DOHH2 (cell line): ENCODE results near the gene P2RY6.
A peak's percentile ranks its signal among the peaks of the same experiment; 100 is the strongest.

Source experiments
- H3F3A ChIP-seq: fragments of 200-600 bp; sonication (generic), shearing (Covaris generic); 2 replicates; pipeline ENCODE4 v1.6.0; 2016; ENCODE audit warnings: antibody characterized with exemption, mild to moderate bottlenecking; ENCODE audit not compliant: control insufficient read depth, insufficient read depth
- H3K27ac ChIP-seq: fragments of 200-600 bp; sonication (generic); 2 replicates; pipeline ENCODE4 v1.5.1; 2014; ENCODE audit warnings: low read depth, mild to moderate bottlenecking, low read length, moderate library complexity
- H3K27me3 ChIP-seq: fragments of 200-600 bp; sonication (generic); 2 replicates; pipeline ENCODE4 v1.6.1; 2014; ENCODE audit warnings: mild to moderate bottlenecking, low read length, mixed read lengths; ENCODE audit not compliant: control insufficient read depth
- H3K36me3 ChIP-seq: fragments of 200-600 bp; sonication (generic); 2 replicates; pipeline ENCODE4 v1.6.1; 2014; ENCODE audit warnings: mild to moderate bottlenecking, low read length, moderate library complexity, mixed read lengths; ENCODE audit not compliant: control insufficient read depth
- H3K4me1 ChIP-seq: fragments of 200-600 bp; sonication (generic); 2 replicates; pipeline ENCODE4 v1.6.1; 2014; ENCODE audit warnings: mild to moderate bottlenecking, low read length, mixed read lengths; ENCODE audit not compliant: control insufficient read depth
- H3K4me2 ChIP-seq: fragments of 200-600 bp; sonication (generic); 2 replicates; pipeline ENCODE4 v1.6.0; 2014; ENCODE audit warnings: mild to moderate bottlenecking, low read length, moderate library complexity
- H3K4me3 ChIP-seq: fragments of 200-600 bp; sonication (generic); 2 replicates; pipeline ENCODE4 v1.5.1; 2014; ENCODE audit warnings: mild to moderate bottlenecking, low read length, mixed read lengths
- H3K79me2 ChIP-seq: fragments of 200-600 bp; sonication (generic); 2 replicates; pipeline ENCODE4 v1.6.1; 2014; ENCODE audit warnings: mild to moderate bottlenecking, low read length, mixed read lengths; ENCODE audit not compliant: control insufficient read depth
- H3K9me2 ChIP-seq: fragments of 200-600 bp; sonication (generic); replicated peaks from 2 replicates; pipeline ENCODE4 v1.6.1; 2014; ENCODE audit warnings: mild to moderate bottlenecking, low read length, mixed read lengths; ENCODE audit not compliant: control insufficient read depth
- H3K9me3 ChIP-seq: fragments of 200-600 bp; sonication (generic); 2 replicates; pipeline ENCODE4 v1.6.1; 2014; ENCODE audit warnings: antibody characterized with exemption, low read length, mixed read lengths; ENCODE audit not compliant: control insufficient read depth, insufficient read depth
- H4K20me1 ChIP-seq: fragments of 200-600 bp; sonication (generic); 2 replicates; pipeline ENCODE4 v1.6.0; 2014; ENCODE audit warnings: low read depth, mild to moderate bottlenecking, antibody characterized with exemption, low read length, moderate library complexity; ENCODE audit not compliant: control insufficient read depth, insufficient read depth
- CTCF ChIP-seq: fragments of 200-600 bp; sonication (generic); IDR thresholded peaks from one replicate; pipeline ENCODE4 v1.5.1; 2014; ENCODE audit warnings: antibody characterized with exemption, mild to moderate bottlenecking, low read depth, low read length; ENCODE audit not compliant: poor library complexity, severe bottlenecking
- EZH2phosphoT487 ChIP-seq: fragments of 200-600 bp; sonication (generic); IDR thresholded peaks from 2 replicates; pipeline ENCODE4 v1.6.1; 2017; ENCODE audit warnings: borderline replicate concordance, mild to moderate bottlenecking, antibody characterized with exemption, low read length, moderate library complexity, mixed read lengths

P2RY6 gene

GRCh38 chr11:73242251-73243092 lies 29.7 kb upstream of the P2RY6 start:
- Histone ChIP-seq H3K36me3 (no peaks in the 10 kb centered on the region), H3K9me2 (no peaks in the 10 kb centered on the region), H4K20me1 (no peaks in the 10 kb centered on the region; the same call in 1 of the 2 replicates), H3F3A (no peaks in the 10 kb centered on the region), H3K4me3 (peak overlapping the region; percentile 42), H3K4me1 (peaks cover 9% of the 10 kb centered on the region), H3K79me2 (no peaks in the 10 kb centered on the region), H3K27me3 (0 out of 2 replicates have a peak, but pooled peaks cover 4% of the 10 kb centered on the region), H3K27ac (no peak overlapping the region), H3K4me2 (peak overlapping the region; percentile 51), H3K9me3 (no peaks in the 10 kb centered on the region)
- TF ChIP-seq EZH2phosphoT487 = no peak
- peak; percentile 88 for TF ChIP-seq CTCF

GRCh38 chr11:73243093-73243485 lies 29.0 kb upstream of the P2RY6 start:
- Histone ChIP-seq H3K79me2 (no peaks in the 10 kb centered on the region), H3K4me3 (no peak overlapping the region), H3K9me3 (no peaks in the 10 kb centered on the region)

GRCh38 chr11:73244589-73245240 lies 27.4 kb upstream of the P2RY6 start:
- H3K4me1 ChIP-seq = peaks cover 9% of the 10 kb centered on the region
- TF ChIP-seq CTCF = no peak
- TF ChIP-seq EZH2phosphoT487 = no peak
- H4K20me1 ChIP-seq = no peaks in the 10 kb centered on the region
- H3K4me3 ChIP-seq = no peak overlapping the region
- H3K9me2 ChIP-seq = no peaks in the 10 kb centered on the region
- H3K4me2 ChIP-seq = no peak overlapping the region
- no peaks in the 10 kb centered on the region for H3K79me2 ChIP-seq
- no peaks in the 10 kb centered on the region for H3K9me3 ChIP-seq
- no peak overlapping the region for H3K27ac ChIP-seq
- no peaks in the 10 kb centered on the region for H3F3A ChIP-seq
- H3K36me3 ChIP-seq = no peaks in the 10 kb centered on the region
- H3K27me3 ChIP-seq = 0 out of 2 replicates have a peak, but pooled peaks cover 4% of the 10 kb centered on the region

More at GRCh38 chr11:73243093-73243485, 29.0 kb upstream of the P2RY6 start:
- TF ChIP-seq EZH2phosphoT487 (no peak), CTCF (no peak)
- no peaks in the 10 kb centered on the region for H3K9me2 ChIP-seq
- H3K4me1 ChIP-seq = peaks cover 9% of the 10 kb centered on the region
- H3K27me3 ChIP-seq = 0 out of 2 replicates have a peak, but pooled peaks cover 4% of the 10 kb centered on the region
- H3K4me2 ChIP-seq = no peak overlapping the region; the same call in 1 of the 2 replicates
- no peaks in the 10 kb centered on the region; the same call in 1 of the 2 replicates for H4K20me1 ChIP-seq
- no peaks in the 10 kb centered on the region for H3K36me3 ChIP-seq
- no peaks in the 10 kb centered on the region for H3F3A ChIP-seq
- no peak overlapping the region for H3K27ac ChIP-seq
